ENCODE measurements around the gene HIKESHI. TPM values are rescaled to one million over a fixed set of nuclear protein-coding genes. Genes with fewer than 3 reads are reported as not detected.
A peak's percentile ranks its signal among the peaks of the same experiment; 100 is the strongest.

HIKESHI gene
- polyA plus RNA-seq, 3 donors = 21.5 to 71.2 (median 65.4) TPM

- intact Hi-C loops (cut with micrococcal nuclease) = no loop called here
- no CpG with 5 or more reads among the region's 6 CpGs for WGBS (ENCODE audit: insufficient coverage)
These were observed 27.5 kb upstream of the HIKESHI start for GRCh38 chr11:86274503-86274902.

GRCh38 chr11:86274999-86275398 lies 27.0 kb upstream of the HIKESHI start:
- Histone ChIP-seq H4K20me1 (ENCODE audit: insufficient read depth, low read length) (peaks cover 12% of the 10 kb centered on the region), H3K4me2 (replicated peaks; ENCODE audit: extremely low read depth, low read length, poor library complexity, severe bottlenecking) (no peak overlapping the region), H3K4me1 (ENCODE audit: control insufficient read depth in 1 of 2, insufficient read depth in 2 of 2, low read length in 2 of 2) (no peaks in the 10 kb centered on the region), H3K79me2 (ENCODE audit: insufficient read depth, low read length) (peaks cover 46% of the 10 kb centered on the region), H3K36me3 (replicated peaks in 1 of 2; ENCODE audit: control insufficient read depth in 1 of 2, insufficient read depth in 2 of 2, low read length in 2 of 2) (peaks cover 65 to 98% of the 10 kb centered on the region in 2 donors), H2AFZ (ENCODE audit: insufficient read depth, low read depth, low read length, poor library complexity, severe bottlenecking) (no peak overlapping the region), H3K27me3 (ENCODE audit: control insufficient read depth in 2 of 2, insufficient read depth in 2 of 2, low read length in 2 of 2) (no peaks in the 10 kb centered on the region), H3K9ac (ENCODE audit: insufficient read depth, low read length, poor library complexity, severe bottlenecking) (no peak overlapping the region), H3K9me3 (replicated peaks in 1 of 2; ENCODE audit: control insufficient read depth in 1 of 2, insufficient read depth in 1 of 2, low read length in 2 of 2) (peaks cover 0 to 12% of the 10 kb centered on the region in 2 donors), H3K4me3 (replicated peaks in 1 of 3; ENCODE audit: low read depth in 2 of 3, low read length in 3 of 3) (no peak overlapping the region), H3K27ac (ENCODE audit: low read depth in 1 of 2, low read length in 2 of 2) (no peak overlapping the region)
- H3K27ac Mint-ChIP-seq = peak overlapping the region in 2 of 7 donors; percentile 65 to 74
- no peaks in the 10 kb centered on the region for H3K27me3 Mint-ChIP-seq (ENCODE audit: low read depth in 3 of 3)
- intact Hi-C loops (cut with micrococcal nuclease) = no loop called here
- H3K4me3 Mint-ChIP-seq = no peak overlapping the region
- peaks cover 8% of the 10 kb centered on the region for H3K4me1 Mint-ChIP-seq
- TF ChIP-seq, protein P1, sequence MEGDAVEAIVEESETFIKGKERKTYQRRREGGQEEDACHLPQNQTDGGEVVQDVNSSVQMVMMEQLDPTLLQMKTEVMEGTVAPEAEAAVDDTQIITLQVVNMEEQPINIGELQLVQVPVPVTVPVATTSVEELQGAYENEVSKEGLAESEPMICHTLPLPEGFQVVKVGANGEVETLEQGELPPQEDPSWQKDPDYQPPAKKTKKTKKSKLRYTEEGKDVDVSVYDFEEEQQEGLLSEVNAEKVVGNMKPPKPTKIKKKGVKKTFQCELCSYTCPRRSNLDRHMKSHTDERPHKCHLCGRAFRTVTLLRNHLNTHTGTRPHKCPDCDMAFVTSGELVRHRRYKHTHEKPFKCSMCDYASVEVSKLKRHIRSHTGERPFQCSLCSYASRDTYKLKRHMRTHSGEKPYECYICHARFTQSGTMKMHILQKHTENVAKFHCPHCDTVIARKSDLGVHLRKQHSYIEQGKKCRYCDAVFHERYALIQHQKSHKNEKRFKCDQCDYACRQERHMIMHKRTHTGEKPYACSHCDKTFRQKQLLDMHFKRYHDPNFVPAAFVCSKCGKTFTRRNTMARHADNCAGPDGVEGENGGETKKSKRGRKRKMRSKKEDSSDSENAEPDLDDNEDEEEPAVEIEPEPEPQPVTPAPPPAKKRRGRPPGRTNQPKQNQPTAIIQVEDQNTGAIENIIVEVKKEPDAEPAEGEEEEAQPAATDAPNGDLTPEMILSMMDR (IDR thresholded peaks at IDR 0.05) = no peak
- WGBS (ENCODE audit: insufficient coverage) = no CpG with 5 or more reads among the region's 4 CpGs
- peaks cover 0 to 12% (median 4%) of the 10 kb centered on the region in 7 donors for H3K9me3 Mint-ChIP-seq
- peaks cover 67 to 93% of the 10 kb centered on the region in 2 donors for H3K36me3 Mint-ChIP-seq
- no peak for DNase-seq

More at GRCh38 chr11:86274503-86274902, 27.5 kb upstream of the HIKESHI start:
- Histone ChIP-seq H4K20me1 (ENCODE audit: insufficient read depth, low read length) (peaks cover 17% of the 10 kb centered on the region), H3K27ac (ENCODE audit: low read depth in 1 of 2, low read length in 2 of 2) (no peak overlapping the region), H3K9ac (ENCODE audit: insufficient read depth, low read length, poor library complexity, severe bottlenecking) (no peak overlapping the region), H3K4me1 (ENCODE audit: control insufficient read depth in 1 of 2, insufficient read depth in 2 of 2, low read length in 2 of 2) (no peaks in the 10 kb centered on the region), H3K36me3 (replicated peaks in 1 of 2; ENCODE audit: control insufficient read depth in 1 of 2, insufficient read depth in 2 of 2, low read length in 2 of 2) (peaks cover 66 to 98% of the 10 kb centered on the region in 2 donors), H3K79me2 (ENCODE audit: insufficient read depth, low read length) (peaks cover 50% of the 10 kb centered on the region), H2AFZ (ENCODE audit: insufficient read depth, low read depth, low read length, poor library complexity, severe bottlenecking) (no peak overlapping the region), H3K9me3 (replicated peaks in 1 of 2; ENCODE audit: control insufficient read depth in 1 of 2, insufficient read depth in 1 of 2, low read length in 2 of 2) (peaks cover 0 to 12% of the 10 kb centered on the region in 2 donors), H3K4me2 (replicated peaks; ENCODE audit: extremely low read depth, low read length, poor library complexity, severe bottlenecking) (no peak overlapping the region), H3K4me3 (replicated peaks in 1 of 3; ENCODE audit: low read depth in 2 of 3, low read length in 3 of 3) (no peak overlapping the region), H3K27me3 (ENCODE audit: control insufficient read depth in 2 of 2, insufficient read depth in 2 of 2, low read length in 2 of 2) (no peaks in the 10 kb centered on the region)
- Mint-ChIP-seq H3K27ac (peak overlapping the region in 2 of 7 donors; percentile 65 to 74), H3K36me3 (peaks cover 66 to 93% of the 10 kb centered on the region in 2 donors), H3K4me1 (peaks cover 5% of the 10 kb centered on the region), H3K9me3 (peaks cover 0 to 8% (median 4%) of the 10 kb centered on the region in 7 donors), H3K4me3 (no peak overlapping the region), H3K27me3 (ENCODE audit: low read depth in 3 of 3) (no peaks in the 10 kb centered on the region)
- DNase-seq = no peak
- TF ChIP-seq, protein P1 (IDR thresholded peaks at IDR 0.05) = no peak

All from CD14-positive monocyte (primary cell).